ENCODE data around the gene DOK4.

DOK4 gene

GRCh38 chr16:57484515-57485005 lies 1.7 kb downstream of the DOK4 start:
- no peak overlapping the region for H3K4me3 ChIP-seq (ENCODE audit: low read length)
- TF ChIP-seq, protein P1, sequence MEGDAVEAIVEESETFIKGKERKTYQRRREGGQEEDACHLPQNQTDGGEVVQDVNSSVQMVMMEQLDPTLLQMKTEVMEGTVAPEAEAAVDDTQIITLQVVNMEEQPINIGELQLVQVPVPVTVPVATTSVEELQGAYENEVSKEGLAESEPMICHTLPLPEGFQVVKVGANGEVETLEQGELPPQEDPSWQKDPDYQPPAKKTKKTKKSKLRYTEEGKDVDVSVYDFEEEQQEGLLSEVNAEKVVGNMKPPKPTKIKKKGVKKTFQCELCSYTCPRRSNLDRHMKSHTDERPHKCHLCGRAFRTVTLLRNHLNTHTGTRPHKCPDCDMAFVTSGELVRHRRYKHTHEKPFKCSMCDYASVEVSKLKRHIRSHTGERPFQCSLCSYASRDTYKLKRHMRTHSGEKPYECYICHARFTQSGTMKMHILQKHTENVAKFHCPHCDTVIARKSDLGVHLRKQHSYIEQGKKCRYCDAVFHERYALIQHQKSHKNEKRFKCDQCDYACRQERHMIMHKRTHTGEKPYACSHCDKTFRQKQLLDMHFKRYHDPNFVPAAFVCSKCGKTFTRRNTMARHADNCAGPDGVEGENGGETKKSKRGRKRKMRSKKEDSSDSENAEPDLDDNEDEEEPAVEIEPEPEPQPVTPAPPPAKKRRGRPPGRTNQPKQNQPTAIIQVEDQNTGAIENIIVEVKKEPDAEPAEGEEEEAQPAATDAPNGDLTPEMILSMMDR (conservative IDR thresholded peaks at IDR 0.05; ENCODE audit: low read depth, low read length), result no peak
- no peak for DNase-seq (ENCODE audit: low read depth)

GRCh38 chr16:57483725-57484514 lies 2.4 kb downstream of the DOK4 start:
- H3K4me3 ChIP-seq (ENCODE audit: low read length), result no peak overlapping the region
- TF ChIP-seq, protein P1 (conservative IDR thresholded peaks at IDR 0.05; ENCODE audit: low read depth, low read length), result no peak
- no peak for DNase-seq (ENCODE audit: low read depth)

- no peak for DNase-seq (ENCODE audit: low read depth)
These were observed 3.3 kb downstream of the DOK4 start for GRCh38 chr16:57482845-57483545.

DNA sequence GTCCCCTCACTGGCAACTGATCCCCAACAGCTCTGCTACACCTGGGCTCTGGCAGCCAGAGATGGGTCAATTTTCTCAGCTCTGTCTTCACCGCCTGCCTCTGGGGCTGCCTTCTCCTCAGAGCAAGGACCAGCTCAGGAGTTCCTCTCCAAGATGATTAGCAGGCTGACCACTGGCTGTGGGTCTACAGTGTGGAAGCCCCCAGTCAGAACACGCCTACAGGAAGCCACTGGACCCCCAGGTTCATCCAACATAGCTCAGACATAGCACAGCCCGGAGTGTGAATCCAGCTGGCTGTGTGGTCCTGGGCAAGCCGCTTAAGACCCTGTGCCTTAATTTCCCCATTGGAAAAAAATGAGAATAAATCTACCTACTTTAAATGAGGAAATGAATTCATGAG lies 4.9 kb downstream of the DOK4 start:
- TF ChIP-seq, protein P1 (conservative IDR thresholded peaks at IDR 0.05; ENCODE audit: low read depth, low read length), result no peak
- DNase-seq (ENCODE audit: low read depth), result no peak
- no peak overlapping the region for H3K4me3 ChIP-seq (ENCODE audit: low read length)

More at GRCh38 chr16:57482845-57483545, 3.3 kb downstream of the DOK4 start:
- TF ChIP-seq, protein P1 (conservative IDR thresholded peaks at IDR 0.05; ENCODE audit: low read depth, low read length), result no peak
- no peak overlapping the region for H3K4me3 ChIP-seq (ENCODE audit: low read length)

GRCh38 chr16:57480754-57481230 lies 5.5 kb downstream of the DOK4 start:
- TF ChIP-seq, protein P1 (conservative IDR thresholded peaks at IDR 0.05; ENCODE audit: low read depth, low read length), result no peak
- no peak overlapping the region for H3K4me3 ChIP-seq (ENCODE audit: low read length)
- DNase-seq (ENCODE audit: low read depth), result no peak

GRCh38 chr16:57479976-57480753 lies 6.1 kb downstream of the DOK4 start:
- TF ChIP-seq, protein P1 (conservative IDR thresholded peaks at IDR 0.05; ENCODE audit: low read depth, low read length), result no peak
- H3K4me3 ChIP-seq (ENCODE audit: low read length), result peak overlapping the region; percentile 48
- DNase-seq (ENCODE audit: low read depth), result peak; percentile 51
